Measurements from ENCODE around the gene B3GNT5.

B3GNT5 gene

GRCh38 chr3:183312433-183312832, 59.4 kb downstream of the B3GNT5 start:
- Histone ChIP-seq H3K4me1 (ENCODE audit: low read length) (peaks cover 2% of the 10 kb centered on the region), H3K4me2 (ENCODE audit: low read length) (no peak overlapping the region), H2AFZ (ENCODE audit: low read depth, low read length) (no peak overlapping the region), H3K4me3 (ENCODE audit: low read length) (no peak overlapping the region), H3K79me2 (ENCODE audit: low read length) (no peaks in the 10 kb centered on the region), H3K27ac (ENCODE audit: low read length) (no peak overlapping the region), H3K9me3 (ENCODE audit: insufficient read depth, low read length) (no peaks in the 10 kb centered on the region), H3K27me3 (ENCODE audit: low read depth, low read length) (no peaks in the 10 kb centered on the region), H3K36me3 (replicated peaks; ENCODE audit: low read depth, low read length) (no peaks in the 10 kb centered on the region), H4K20me1 (ENCODE audit: insufficient read depth, low read length) (no peaks in the 10 kb centered on the region), H3K9ac (ENCODE audit: low read length) (no peak overlapping the region)
- no peak for TF ChIP-seq CTCF (IDR thresholded peaks at IDR 0.05; ENCODE audit: low read depth, low read length)
- no peak for TF ChIP-seq EZH2phosphoT487 (IDR thresholded peaks at IDR 0.05; ENCODE audit: low read depth)

DNA sequence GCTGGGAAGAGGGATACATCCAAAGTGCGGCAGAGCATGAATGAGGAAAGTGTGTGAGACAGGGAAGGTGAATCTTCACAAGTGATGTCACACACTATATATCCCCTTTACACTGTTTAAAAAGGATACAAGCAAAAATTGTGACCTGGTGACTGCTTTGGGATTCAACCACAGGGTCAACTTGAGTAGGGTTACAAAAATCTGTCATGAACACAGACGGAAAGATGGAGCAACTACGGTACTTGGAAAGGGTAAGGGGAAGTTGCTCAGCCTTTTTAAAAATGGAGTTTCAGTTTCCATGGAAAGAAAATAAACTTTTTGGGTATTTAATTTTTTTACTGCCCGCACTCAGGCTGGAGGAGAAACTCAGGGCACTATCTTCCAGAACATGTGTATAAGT, 60.3 kb downstream of the B3GNT5 start:
- no peaks in the 10 kb centered on the region for H3K9me3 ChIP-seq (ENCODE audit: insufficient read depth, low read length)
- no peak overlapping the region for H3K4me3 ChIP-seq (ENCODE audit: low read length)
- H3K4me1 ChIP-seq (ENCODE audit: low read length) = no peaks in the 10 kb centered on the region
- no peak overlapping the region for H3K4me2 ChIP-seq (ENCODE audit: low read length)
- H3K27me3 ChIP-seq (ENCODE audit: low read depth, low read length) = no peaks in the 10 kb centered on the region
- H3K27ac ChIP-seq (ENCODE audit: low read length) = no peak overlapping the region
- no peak for TF ChIP-seq CTCF (IDR thresholded peaks at IDR 0.05; ENCODE audit: low read depth, low read length)
- TF ChIP-seq EZH2phosphoT487 (IDR thresholded peaks at IDR 0.05; ENCODE audit: low read depth) = no peak
- H2AFZ ChIP-seq (ENCODE audit: low read depth, low read length) = no peak overlapping the region
- no peaks in the 10 kb centered on the region for H3K36me3 ChIP-seq (replicated peaks; ENCODE audit: low read depth, low read length)
- H3K79me2 ChIP-seq (ENCODE audit: low read length) = no peaks in the 10 kb centered on the region
- H4K20me1 ChIP-seq (ENCODE audit: insufficient read depth, low read length) = no peaks in the 10 kb centered on the region
- H3K9ac ChIP-seq (ENCODE audit: low read length) = no peak overlapping the region

GRCh38 chr3:183313764-183314163, 60.7 kb downstream of the B3GNT5 start:
- Histone ChIP-seq H3K27me3 (ENCODE audit: low read depth, low read length) (no peaks in the 10 kb centered on the region), H3K9me3 (ENCODE audit: insufficient read depth, low read length) (no peaks in the 10 kb centered on the region), H3K4me3 (ENCODE audit: low read length) (no peak overlapping the region), H2AFZ (ENCODE audit: low read depth, low read length) (no peak overlapping the region), H3K4me1 (ENCODE audit: low read length) (no peaks in the 10 kb centered on the region), H4K20me1 (ENCODE audit: insufficient read depth, low read length) (no peaks in the 10 kb centered on the region), H3K27ac (ENCODE audit: low read length) (no peak overlapping the region), H3K4me2 (ENCODE audit: low read length) (no peak overlapping the region), H3K36me3 (replicated peaks; ENCODE audit: low read depth, low read length) (no peaks in the 10 kb centered on the region), H3K79me2 (ENCODE audit: low read length) (no peaks in the 10 kb centered on the region), H3K9ac (ENCODE audit: low read length) (no peak overlapping the region)
- TF ChIP-seq CTCF (IDR thresholded peaks at IDR 0.05; ENCODE audit: low read depth, low read length) (no peak), EZH2phosphoT487 (IDR thresholded peaks at IDR 0.05; ENCODE audit: low read depth) (no peak)

GRCh38 chr3:183315739-183316138, 62.7 kb downstream of the B3GNT5 start:
- TF ChIP-seq EZH2phosphoT487 (IDR thresholded peaks at IDR 0.05; ENCODE audit: low read depth) (no peak), CTCF (IDR thresholded peaks at IDR 0.05; ENCODE audit: low read depth, low read length) (no peak)
- no peak overlapping the region for H3K9ac ChIP-seq (ENCODE audit: low read length)
- H3K4me1 ChIP-seq (ENCODE audit: low read length) = no peaks in the 10 kb centered on the region
- H3K27ac ChIP-seq (ENCODE audit: low read length) = no peak overlapping the region
- no peak overlapping the region for H3K4me3 ChIP-seq (ENCODE audit: low read length)
- no peak overlapping the region for H2AFZ ChIP-seq (ENCODE audit: low read depth, low read length)
- H3K27me3 ChIP-seq (ENCODE audit: low read depth, low read length) = no peaks in the 10 kb centered on the region
- no peak overlapping the region for H3K4me2 ChIP-seq (ENCODE audit: low read length)
- no peaks in the 10 kb centered on the region for H3K79me2 ChIP-seq (ENCODE audit: low read length)
- no peaks in the 10 kb centered on the region for H3K36me3 ChIP-seq (replicated peaks; ENCODE audit: low read depth, low read length)
- H4K20me1 ChIP-seq (ENCODE audit: insufficient read depth, low read length) = no peaks in the 10 kb centered on the region
- H3K9me3 ChIP-seq (ENCODE audit: insufficient read depth, low read length) = no peaks in the 10 kb centered on the region

Measured in OCI-LY3 (cell line).